ENCODE measurements around the gene EEPD1. TPM values are rescaled to one million over a fixed set of nuclear protein-coding genes. Genes with fewer than 3 reads are reported as not detected.
"Not testable (repeated sequence)": the region's sequence is repeated elsewhere in the genome, so short reads cannot be mapped to it uniquely, and the experiment has no call there.

The EEPD1 gene
- total RNA-seq, 3 donors from 2014 or later: 0.63 to 1.4 (median 1.3) TPM

- H3K36me3 Mint-ChIP-seq (ENCODE audit: insufficient read depth): no peaks in the 10 kb centered on the region
- H3K27me3 Mint-ChIP-seq (ENCODE audit: low read depth): no peaks in the 10 kb centered on the region
- no peak overlapping the region for H3K4me3 Mint-ChIP-seq
- no peak for ATAC-seq
- no peaks in the 10 kb centered on the region for H3K9me3 Mint-ChIP-seq
- no peak for DNase-seq
- no peaks in the 10 kb centered on the region for H3K4me1 Mint-ChIP-seq (ENCODE audit: low read depth)
Observed at GRCh38 chr7:36217961-36218284, 64.9 kb downstream of the EEPD1 start.

- Mint-ChIP-seq H3K9me3 (no peaks in the 10 kb centered on the region), H3K4me3 (no peak overlapping the region), H3K4me1 (ENCODE audit: low read depth) (no peaks in the 10 kb centered on the region), H3K27me3 (ENCODE audit: low read depth) (no peaks in the 10 kb centered on the region), H3K36me3 (ENCODE audit: insufficient read depth) (no peaks in the 10 kb centered on the region)
- no peak for ATAC-seq
- no peak for DNase-seq
Observed at GRCh38 chr7:36219429-36219828, 66.4 kb downstream of the EEPD1 start.

- DNase-seq (no peak), ATAC-seq (no peak)
- H3K36me3 Mint-ChIP-seq (ENCODE audit: insufficient read depth): no peaks in the 10 kb centered on the region
- H3K4me1 Mint-ChIP-seq (ENCODE audit: low read depth): no peaks in the 10 kb centered on the region
- no peaks in the 10 kb centered on the region for H3K9me3 Mint-ChIP-seq
- H3K4me3 Mint-ChIP-seq: no peak overlapping the region
- H3K27me3 Mint-ChIP-seq (ENCODE audit: low read depth): no peaks in the 10 kb centered on the region
Observed at GRCh38 chr7:36223851-36224250, 70.8 kb downstream of the EEPD1 start.

GRCh38 chr7:36224934-36225858, 72.1 kb downstream of the EEPD1 start:
- no peaks in the 10 kb centered on the region for H3K36me3 Mint-ChIP-seq (ENCODE audit: insufficient read depth)
- no peaks in the 10 kb centered on the region for H3K27me3 Mint-ChIP-seq (ENCODE audit: low read depth)
- H3K9me3 Mint-ChIP-seq: no peaks in the 10 kb centered on the region
- ATAC-seq (no peak), DNase-seq (no peak)
- H3K4me1 Mint-ChIP-seq (ENCODE audit: low read depth): no peaks in the 10 kb centered on the region
- H3K4me3 Mint-ChIP-seq: no peak overlapping the region

GRCh38 chr7:36226151-36226550, 73.1 kb downstream of the EEPD1 start:
- Mint-ChIP-seq H3K4me3 (no peak overlapping the region), H3K4me1 (ENCODE audit: low read depth) (no peaks in the 10 kb centered on the region), H3K36me3 (ENCODE audit: insufficient read depth) (no peaks in the 10 kb centered on the region), H3K27me3 (ENCODE audit: low read depth) (no peaks in the 10 kb centered on the region), H3K9me3 (no peaks in the 10 kb centered on the region)
- DNase-seq (no peak), ATAC-seq (no peak)

- H3K4me3 Mint-ChIP-seq: no peak overlapping the region
- H3K9me3 Mint-ChIP-seq: no peaks in the 10 kb centered on the region
- no peak for DNase-seq
- no peak for ATAC-seq
- no peaks in the 10 kb centered on the region for H3K4me1 Mint-ChIP-seq (ENCODE audit: low read depth)
- H3K27me3 Mint-ChIP-seq (ENCODE audit: low read depth): no peaks in the 10 kb centered on the region
- no peaks in the 10 kb centered on the region for H3K36me3 Mint-ChIP-seq (ENCODE audit: insufficient read depth)
Observed at GRCh38 chr7:36227223-36227622, 74.2 kb downstream of the EEPD1 start.

- ATAC-seq (no peak), DNase-seq (no peak)
- Mint-ChIP-seq H3K9me3 (no peaks in the 10 kb centered on the region), H3K27me3 (ENCODE audit: low read depth) (no peaks in the 10 kb centered on the region), H3K36me3 (ENCODE audit: insufficient read depth) (no peaks in the 10 kb centered on the region), H3K4me3 (no peak overlapping the region), H3K4me1 (ENCODE audit: low read depth) (no peaks in the 10 kb centered on the region)
Observed at GRCh38 chr7:36228039-36228438, 75.0 kb downstream of the EEPD1 start.

- ATAC-seq (no peak), DNase-seq (no peak)
- Mint-ChIP-seq H3K27me3 (ENCODE audit: low read depth) (no peaks in the 10 kb centered on the region), H3K4me3 (no peak overlapping the region), H3K9me3 (no peaks in the 10 kb centered on the region), H3K4me1 (ENCODE audit: low read depth) (no peaks in the 10 kb centered on the region), H3K36me3 (ENCODE audit: insufficient read depth) (no peaks in the 10 kb centered on the region)
Observed at GRCh38 chr7:36231406-36231805, 78.4 kb downstream of the EEPD1 start.

GRCh38 chr7:36232555-36232954, 79.5 kb downstream of the EEPD1 start:
- DNase-seq (no peak), ATAC-seq (no peak)
- Mint-ChIP-seq H3K27me3 (ENCODE audit: low read depth) (no peaks in the 10 kb centered on the region), H3K4me1 (ENCODE audit: low read depth) (no peaks in the 10 kb centered on the region), H3K9me3 (no peaks in the 10 kb centered on the region), H3K4me3 (no peak overlapping the region), H3K36me3 (ENCODE audit: insufficient read depth) (no peaks in the 10 kb centered on the region)

GRCh38 chr7:36232971-36233550, 80.0 kb downstream of the EEPD1 start:
- Mint-ChIP-seq H3K4me1 (ENCODE audit: low read depth) (no peaks in the 10 kb centered on the region), H3K4me3 (no peak overlapping the region)
- no peak for DNase-seq

GRCh38 chr7:36236073-36236472, 83.0 kb downstream of the EEPD1 start:
- no peaks in the 10 kb centered on the region for H3K36me3 Mint-ChIP-seq (ENCODE audit: insufficient read depth)
- DNase-seq (no peak), ATAC-seq (no peak)
- H3K27me3 Mint-ChIP-seq (ENCODE audit: low read depth): no peaks in the 10 kb centered on the region
- no peak overlapping the region for H3K4me3 Mint-ChIP-seq
- no peaks in the 10 kb centered on the region for H3K9me3 Mint-ChIP-seq
- H3K4me1 Mint-ChIP-seq (ENCODE audit: low read depth): no peaks in the 10 kb centered on the region

More at GRCh38 chr7:36232971-36233550, 80.0 kb downstream of the EEPD1 start:
- Mint-ChIP-seq H3K27me3 (ENCODE audit: low read depth) (no peaks in the 10 kb centered on the region), H3K9me3 (no peaks in the 10 kb centered on the region), H3K36me3 (ENCODE audit: insufficient read depth) (no peaks in the 10 kb centered on the region)
- no peak for ATAC-seq

- H3K4me1 Mint-ChIP-seq (ENCODE audit: low read depth): no peaks in the 10 kb centered on the region
- DNase-seq (no peak), ATAC-seq (no peak)
- H3K4me3 Mint-ChIP-seq: no peak overlapping the region
- no peaks in the 10 kb centered on the region for H3K36me3 Mint-ChIP-seq (ENCODE audit: insufficient read depth)
- H3K9me3 Mint-ChIP-seq: no peaks in the 10 kb centered on the region
- H3K27me3 Mint-ChIP-seq (ENCODE audit: low read depth): no peaks in the 10 kb centered on the region
Observed at GRCh38 chr7:36238138-36238537, 85.1 kb downstream of the EEPD1 start.

- DNase-seq; H3K27me3 Mint-ChIP-seq (ENCODE audit: low read depth); H3K4me3 Mint-ChIP-seq; ATAC-seq; H3K4me1 Mint-ChIP-seq (ENCODE audit: low read depth); H3K36me3 Mint-ChIP-seq (ENCODE audit: insufficient read depth); H3K9me3 Mint-ChIP-seq: not testable (repeated sequence)
Observed at GRCh38 chr7:36243356-36243755, 90.3 kb downstream of the EEPD1 start.

- not testable (repeated sequence) for H3K9me3 Mint-ChIP-seq; ATAC-seq; H3K4me3 Mint-ChIP-seq; H3K4me1 Mint-ChIP-seq (ENCODE audit: low read depth); H3K27me3 Mint-ChIP-seq (ENCODE audit: low read depth); DNase-seq; H3K36me3 Mint-ChIP-seq (ENCODE audit: insufficient read depth)
Observed at GRCh38 chr7:36244001-36244400, 90.9 kb downstream of the EEPD1 start.

- no peaks in the 10 kb centered on the region for H3K27me3 Mint-ChIP-seq (ENCODE audit: low read depth)
- no peaks in the 10 kb centered on the region for H3K9me3 Mint-ChIP-seq
- no peak for DNase-seq
- H3K4me3 Mint-ChIP-seq: no peak overlapping the region
- no peaks in the 10 kb centered on the region for H3K36me3 Mint-ChIP-seq (ENCODE audit: insufficient read depth)
- no peaks in the 10 kb centered on the region for H3K4me1 Mint-ChIP-seq (ENCODE audit: low read depth)
- no peak for ATAC-seq
Observed at GRCh38 chr7:36244429-36244828, 91.4 kb downstream of the EEPD1 start.

All from activated T-cell treated with anti-CD3 and anti-CD28 coated beads, Interleukin-2, amount 50 U/mL, for 4 hours (primary cell).